GM19193 (cell line): ENCODE data around the gene TRAK1.

Experiments
- POLR2A ChIP-seq: IDR thresholded peaks from 4 replicates; pipeline ENCODE4 v1.6.1; 2011; ENCODE audit not compliant: insufficient read depth, insufficient read length; ENCODE audit errors: extremely low read depth

TRAK1 gene

DNA sequence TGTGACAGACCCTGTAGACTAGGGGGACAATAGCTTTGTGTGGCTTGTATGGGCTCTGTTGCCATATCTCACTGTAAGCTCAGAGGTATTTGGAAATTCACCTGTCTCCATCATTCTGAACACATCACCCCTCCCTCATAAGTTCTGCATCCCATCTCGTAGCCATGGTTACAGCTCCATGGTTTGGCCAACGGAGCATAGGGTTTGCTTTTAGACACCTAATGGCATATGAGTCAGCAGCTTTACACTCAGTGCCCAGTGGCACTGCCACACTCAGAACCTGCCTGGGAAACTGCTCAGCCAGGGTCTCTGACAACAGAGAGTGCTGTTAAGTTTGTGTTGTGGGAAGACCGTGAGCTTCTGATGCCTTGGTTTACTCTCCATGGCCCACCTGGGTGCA lies 107.6 kb downstream of the TRAK1 start:
- no peak for TF ChIP-seq POLR2A

DNA sequence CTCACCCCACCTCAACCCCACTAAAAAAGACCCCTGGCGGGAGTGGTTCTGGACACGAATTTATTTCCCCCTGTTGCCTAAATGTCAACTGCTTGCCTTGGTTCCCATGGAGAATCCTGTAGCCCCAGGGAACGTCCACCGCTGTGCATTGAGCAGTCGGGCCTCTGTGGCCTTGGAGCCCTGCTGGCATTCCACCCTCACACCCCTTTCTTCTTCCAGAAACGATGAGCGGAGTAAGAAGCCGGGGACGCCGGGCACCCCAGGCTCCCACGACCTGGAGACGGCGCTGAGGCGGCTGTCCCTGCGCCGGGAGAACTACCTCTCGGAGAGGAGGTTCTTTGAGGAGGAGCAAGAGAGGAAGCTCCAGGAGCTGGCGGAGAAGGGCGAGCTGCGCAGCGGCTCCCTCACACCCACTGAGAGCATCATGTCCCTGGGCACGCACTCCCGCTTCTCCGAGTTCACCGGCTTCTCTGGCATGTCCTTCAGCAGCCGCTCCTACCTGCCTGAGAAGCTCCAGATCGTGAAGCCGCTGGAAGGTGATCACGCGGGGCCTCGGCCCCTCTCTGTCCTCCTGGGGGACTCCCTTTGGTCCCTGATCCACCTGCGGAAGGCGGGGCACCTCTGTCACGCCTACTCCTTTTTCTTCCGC lies 111.2 kb downstream of the TRAK1 start:
- TF ChIP-seq POLR2A: no peak

GRCh38 chr3:42204867-42205599 lies 113.9 kb downstream of the TRAK1 start:
- no peak for TF ChIP-seq POLR2A

DNA sequence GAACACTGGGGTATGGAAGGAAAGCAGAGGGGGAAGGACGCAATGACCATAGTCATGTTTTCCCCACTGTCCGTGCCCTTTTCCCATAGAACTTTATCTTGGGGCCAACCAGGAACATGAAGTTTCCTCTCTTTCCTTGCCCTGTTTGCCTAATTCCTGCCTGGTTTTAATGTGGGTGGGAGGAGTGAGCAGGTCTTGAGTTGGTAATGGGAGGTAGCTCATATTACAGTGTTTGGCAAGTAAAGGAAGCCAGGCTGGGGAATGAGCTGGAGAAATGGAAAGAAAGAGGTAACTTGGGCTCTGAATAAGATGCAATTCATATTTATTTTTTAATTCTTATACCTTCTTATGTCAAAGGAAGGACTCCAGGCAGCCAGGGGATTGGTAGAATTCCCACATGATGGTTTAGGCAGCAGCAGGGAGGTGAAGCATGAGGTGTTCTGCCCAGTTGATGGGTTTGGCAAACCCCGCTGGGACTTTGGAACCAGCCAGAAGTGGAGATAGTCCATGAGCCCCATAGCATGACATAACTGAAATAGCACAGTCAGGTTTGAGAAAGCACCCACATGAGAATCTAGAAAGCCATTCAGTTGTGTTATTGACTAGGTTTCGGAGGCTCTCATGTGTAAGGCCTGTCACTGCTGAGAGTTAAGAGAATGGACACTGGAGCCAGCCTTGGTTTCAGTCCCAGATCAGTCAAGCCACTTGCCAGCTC lies 114.8 kb downstream of the TRAK1 start:
- no peak for TF ChIP-seq POLR2A

GRCh38 chr3:42209917-42210316 lies 118.8 kb downstream of the TRAK1 start:
- no peak for TF ChIP-seq POLR2A

DNA sequence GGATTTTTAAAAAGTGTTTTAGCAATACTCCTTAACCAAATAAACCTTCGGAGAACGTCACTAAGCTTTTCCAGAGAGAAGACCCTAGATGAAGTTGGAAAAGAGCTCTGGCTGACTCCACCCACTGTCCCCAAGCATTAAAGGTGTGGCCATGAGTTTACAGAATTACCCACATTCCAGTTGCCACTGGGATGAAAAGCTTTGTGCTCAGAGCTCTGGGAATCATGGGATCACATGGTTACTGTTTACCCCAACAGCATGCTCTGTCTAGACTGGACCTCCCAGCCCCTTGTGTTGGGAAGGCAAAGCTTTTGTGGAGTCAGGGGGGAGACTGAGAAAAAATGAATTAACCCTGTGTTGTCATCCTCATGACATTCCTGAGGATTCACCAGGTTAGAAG lies 119.6 kb downstream of the TRAK1 start:
- TF ChIP-seq POLR2A: no peak

DNA sequence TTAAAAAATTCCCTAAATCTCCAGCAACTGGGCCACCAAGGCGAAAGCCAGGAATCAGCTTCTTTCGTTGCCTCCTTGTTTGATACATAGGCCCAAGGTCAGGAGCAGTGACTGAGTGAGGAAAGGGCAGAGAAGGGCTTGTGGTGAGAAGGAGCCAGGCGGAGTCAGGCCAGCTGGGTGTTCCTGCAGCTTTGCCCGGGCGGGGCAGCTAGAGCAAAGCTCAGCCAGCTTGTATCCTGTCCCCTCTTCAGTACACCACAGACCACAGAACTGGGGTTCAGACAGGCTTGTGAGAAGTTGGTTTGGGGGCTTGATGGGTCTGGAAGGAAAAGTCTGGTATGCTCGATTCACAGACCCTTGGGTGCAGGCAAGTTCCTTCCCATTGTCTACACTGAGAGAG lies 122.3 kb downstream of the TRAK1 start:
- TF ChIP-seq POLR2A: no peak

DNA sequence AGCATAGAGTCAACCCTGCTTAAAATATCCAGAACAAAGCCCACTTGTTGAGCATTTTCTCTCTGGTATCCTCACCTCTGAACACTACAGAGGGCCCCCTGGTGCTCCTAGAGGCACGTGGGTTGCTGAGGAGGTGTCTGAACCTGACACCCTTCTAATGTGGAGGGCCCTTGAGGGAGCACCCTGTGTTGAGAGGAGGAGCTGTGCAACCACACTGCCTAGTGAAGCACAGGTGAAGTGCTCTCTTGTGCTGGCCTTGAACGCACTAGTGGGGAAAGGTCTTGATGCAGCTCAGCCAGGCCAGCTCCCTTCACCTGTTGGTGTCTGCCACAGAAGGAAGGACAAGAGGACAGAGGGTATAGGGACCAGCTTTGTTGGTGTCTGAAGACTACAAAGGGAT lies 122.9 kb downstream of the TRAK1 start:
- TF ChIP-seq POLR2A: no peak

DNA sequence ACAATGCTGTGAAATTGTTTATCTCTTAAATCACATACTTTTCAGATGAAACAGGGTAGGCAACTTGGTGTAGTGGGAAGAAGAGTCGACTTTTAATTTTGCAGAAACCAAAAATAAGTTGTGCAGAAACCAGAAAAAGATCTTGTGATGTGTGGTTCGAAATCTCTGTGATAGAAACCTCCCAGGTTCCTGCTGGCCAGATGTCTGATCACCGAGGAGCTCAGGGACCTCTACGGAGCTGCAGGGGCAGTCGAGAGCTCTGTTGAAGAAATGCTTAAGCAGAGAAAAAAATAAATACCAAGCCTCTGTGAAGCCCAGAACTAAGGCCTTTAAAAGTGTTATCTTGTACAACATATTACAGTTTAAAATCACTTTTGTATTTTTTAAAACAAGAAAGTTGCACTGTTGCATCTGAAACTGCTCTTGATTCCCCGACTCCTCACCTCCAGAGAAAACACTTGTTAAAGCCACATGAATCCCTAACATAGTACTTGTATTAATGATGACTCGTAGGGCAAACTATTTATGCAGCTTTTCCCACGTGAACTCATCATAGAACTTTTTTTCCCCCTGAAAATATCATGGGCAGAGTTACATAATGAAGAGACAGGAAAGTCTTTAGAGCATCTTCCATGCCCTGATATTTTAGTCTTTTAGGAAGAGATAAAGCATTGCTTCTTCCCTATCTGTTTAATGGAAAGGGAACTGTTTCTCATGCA lies 123.6 kb downstream of the TRAK1 start:
- no peak for TF ChIP-seq POLR2A

- no peak for TF ChIP-seq POLR2A
Measured at GRCh38 chr3:42216302-42216701, 125.1 kb downstream of the TRAK1 start.

DNA sequence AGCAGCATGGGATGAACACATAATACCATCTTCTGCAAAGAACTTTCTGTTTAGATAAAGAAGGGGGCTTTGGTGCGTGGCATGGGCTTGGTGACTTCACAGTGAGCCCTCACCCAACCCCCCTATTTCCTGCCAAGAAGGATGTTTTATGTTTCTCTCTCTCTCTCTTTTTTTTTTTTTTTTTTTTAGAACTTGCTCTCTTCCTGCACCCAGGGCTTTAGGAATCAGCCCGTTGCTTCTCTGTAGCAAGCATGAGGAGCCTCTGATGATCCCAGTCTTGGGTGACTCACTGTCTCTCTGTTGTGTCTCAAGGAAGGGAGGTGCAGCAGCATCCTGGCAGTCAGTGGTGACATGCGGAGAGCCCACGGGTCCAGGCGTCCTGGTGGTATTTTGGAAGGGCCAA lies 125.8 kb downstream of the TRAK1 start:
- no peak for TF ChIP-seq POLR2A

GRCh38 chr3:42220436-42221121 lies 129.4 kb downstream of the TRAK1 start:
- TF ChIP-seq POLR2A: no peak

DNA sequence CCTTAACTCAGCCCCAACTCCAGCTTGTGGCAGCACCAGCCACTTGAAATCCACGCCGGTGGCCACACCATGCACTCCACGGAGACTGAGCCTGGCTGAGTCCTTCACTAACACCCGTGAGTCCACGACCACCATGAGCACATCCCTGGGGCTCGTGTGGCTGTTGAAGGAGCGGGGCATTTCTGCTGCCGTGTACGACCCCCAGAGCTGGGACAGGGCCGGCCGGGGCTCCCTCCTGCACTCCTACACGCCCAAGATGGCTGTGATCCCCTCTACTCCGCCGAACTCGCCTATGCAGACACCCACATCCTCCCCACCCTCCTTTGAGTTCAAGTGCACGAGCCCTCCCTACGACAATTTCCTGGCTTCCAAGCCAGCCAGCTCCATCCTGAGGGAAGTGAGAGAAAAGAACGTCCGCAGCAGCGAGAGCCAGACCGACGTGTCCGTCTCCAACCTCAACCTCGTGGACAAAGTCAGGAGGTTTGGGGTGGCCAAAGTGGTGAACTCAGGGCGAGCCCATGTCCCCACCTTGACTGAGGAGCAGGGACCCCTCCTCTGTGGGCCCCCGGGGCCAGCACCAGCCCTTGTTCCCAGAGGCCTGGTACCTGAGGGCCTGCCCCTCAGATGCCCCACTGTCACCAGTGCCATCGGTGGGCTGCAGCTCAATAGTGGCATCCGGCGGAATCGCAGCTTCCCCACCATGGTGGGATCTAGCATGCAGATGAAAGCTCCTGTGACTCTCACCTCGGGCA lies 132.0 kb downstream of the TRAK1 start:
- no peak for TF ChIP-seq POLR2A

DNA sequence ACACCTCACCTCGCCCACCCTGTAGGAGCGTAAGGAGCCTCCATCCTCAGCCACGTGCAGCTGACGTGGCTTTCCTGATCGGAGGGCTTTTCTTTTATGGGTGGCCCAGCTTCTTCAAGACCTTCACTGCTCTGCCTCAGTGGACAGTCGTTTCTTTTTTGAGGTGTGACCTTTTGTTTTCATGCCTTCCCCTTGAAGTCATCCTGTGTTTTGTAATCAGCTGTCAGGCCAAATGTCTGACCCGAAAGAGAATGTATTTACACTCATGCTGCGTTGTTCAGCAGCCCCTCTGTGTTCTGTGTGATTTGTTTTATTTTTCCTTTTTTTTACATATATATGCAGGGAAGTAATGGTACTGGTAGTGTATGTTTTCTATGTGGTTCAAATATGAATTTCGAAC lies 133.0 kb downstream of the TRAK1 start:
- TF ChIP-seq POLR2A: no peak
